Stimulated activated naive CD8-positive, alpha-beta T cell treated with anti-CD3 and anti-CD28 coated beads, Interleukin-15, Interleukin-2, amounts not matched to agents 100 U/mL and 50 U/mL, for 24 hours (primary cell): Measurements from ENCODE around the gene FAM83B.
"Not testable (repeated sequence)": the region's sequence is repeated elsewhere in the genome, so short reads cannot be mapped to it uniquely, and the experiment has no call there.

Experiments used
- ATAC-seq: fragments of 150-1000 bp; cut with Tn5 transposase; one replicate; pipeline ENCODE4 v1.10.0; 2021
- DNase-seq: peaks from one replicate; pipeline ENCODE4 v3.0.0; 2021

Gene FAM83B

GRCh38 chr6:54899442-54899841 is 52.9 kb downstream of the FAM83B start:
- DNase-seq (no peak), ATAC-seq (no peak)

GRCh38 chr6:54899986-54900385 is 53.4 kb downstream of the FAM83B start:
- DNase-seq (no peak), ATAC-seq (no peak)

GRCh38 chr6:54900666-54901065 is 54.1 kb downstream of the FAM83B start:
- ATAC-seq (no peak), DNase-seq (no peak)

- DNase-seq (no peak), ATAC-seq (no peak)
Observed at GRCh38 chr6:54903884-54904283, 57.3 kb downstream of the FAM83B start.

- no peak for ATAC-seq
- DNase-seq: no peak
Observed at GRCh38 chr6:54907355-54907754, 60.8 kb downstream of the FAM83B start.

GRCh38 chr6:54909184-54909583 is 62.6 kb downstream of the FAM83B start:
- DNase-seq (no peak), ATAC-seq (no peak)

GRCh38 chr6:54910431-54910884 is 63.9 kb downstream of the FAM83B start:
- DNase-seq (no peak), ATAC-seq (no peak)

- ATAC-seq (no peak), DNase-seq (no peak)
Observed at GRCh38 chr6:54910921-54911320, 64.3 kb downstream of the FAM83B start.

- no peak for DNase-seq
- ATAC-seq: no peak
Observed at GRCh38 chr6:54913211-54913610, 66.6 kb downstream of the FAM83B start.

GRCh38 chr6:54916858-54917257 is 70.3 kb downstream of the FAM83B start:
- DNase-seq (no peak), ATAC-seq (no peak)

- no peak for DNase-seq
- no peak for ATAC-seq
Observed at GRCh38 chr6:54920628-54921027, 74.1 kb downstream of the FAM83B start.

GRCh38 chr6:54921891-54922290 is 75.3 kb downstream of the FAM83B start:
- ATAC-seq: no peak
- DNase-seq: no peak

GRCh38 chr6:54929245-54929909 is 82.8 kb downstream of the FAM83B start:
- no peak for DNase-seq

GRCh38 chr6:54932622-54933021 is 86.1 kb downstream of the FAM83B start:
- DNase-seq (no peak), ATAC-seq (no peak)

More at GRCh38 chr6:54929245-54929909, 82.8 kb downstream of the FAM83B start:
- ATAC-seq: no peak

GRCh38 chr6:54935739-54936138 is 89.2 kb downstream of the FAM83B start:
- ATAC-seq (no peak), DNase-seq (no peak)

GRCh38 chr6:54937371-54937770 is 90.8 kb downstream of the FAM83B start:
- DNase-seq: no peak
- no peak for ATAC-seq

GRCh38 chr6:54957698-54958097 is 111.1 kb downstream of the FAM83B start:
- no peak for ATAC-seq

GRCh38 chr6:54958446-54958845 is 111.9 kb downstream of the FAM83B start:
- ATAC-seq (no peak), DNase-seq (no peak)

More at GRCh38 chr6:54957698-54958097, 111.1 kb downstream of the FAM83B start:
- no peak for DNase-seq

GRCh38 chr6:54959820-54960219 is 113.2 kb downstream of the FAM83B start:
- no peak for DNase-seq
- ATAC-seq: no peak

GRCh38 chr6:54961372-54961771 is 114.8 kb downstream of the FAM83B start:
- not testable (repeated sequence) for DNase-seq, ATAC-seq

- ATAC-seq: no peak
- DNase-seq: no peak
Observed at GRCh38 chr6:54970337-54970736, 123.8 kb downstream of the FAM83B start.

GRCh38 chr6:54971825-54972224 is 125.3 kb downstream of the FAM83B start:
- no peak for ATAC-seq
- DNase-seq: no peak

- ATAC-seq, DNase-seq: not testable (repeated sequence)
Observed at GRCh38 chr6:54979161-54979560, 132.6 kb downstream of the FAM83B start.

- ATAC-seq (no peak), DNase-seq (no peak)
Observed at GRCh38 chr6:54980511-54981275, 134.1 kb downstream of the FAM83B start.
